ENCODE measurements around the gene BMP8B.

The BMP8B gene

GRCh38 chr1:39735731-39736130, 52.9 kb downstream of the BMP8B start:
- no peak overlapping the region for H3K4me3 ChIP-seq (ENCODE audit: low read depth, low read length)
- in situ Hi-C loops (cut with HindIII; ENCODE audit: low sequenced_read_pairs), result no loop called here
- DNase-seq (ENCODE audit: low read depth, low spot score), result no peak
- TF ChIP-seq CTCF (IDR thresholded peaks at IDR 0.05; ENCODE audit: low read depth, low read length), result no peak

GRCh38 chr1:39733161-39733560, 55.5 kb downstream of the BMP8B start:
- in situ Hi-C loops (cut with HindIII; ENCODE audit: low sequenced_read_pairs), result no loop called here
- H3K4me3 ChIP-seq (ENCODE audit: low read depth, low read length), result no peak overlapping the region
- no peak for TF ChIP-seq CTCF (IDR thresholded peaks at IDR 0.05; ENCODE audit: low read depth, low read length)
- peak; percentile 12 for DNase-seq (ENCODE audit: low read depth, low spot score)

- no peak for TF ChIP-seq CTCF (IDR thresholded peaks at IDR 0.05; ENCODE audit: low read depth, low read length)
- in situ Hi-C loops (cut with HindIII; ENCODE audit: low sequenced_read_pairs), result no loop called here
- no peak for DNase-seq (ENCODE audit: low read depth, low spot score)
- H3K4me3 ChIP-seq (ENCODE audit: low read depth, low read length), result no peak overlapping the region
Measured at GRCh38 chr1:39732730-39733129, 55.9 kb downstream of the BMP8B start.

GRCh38 chr1:39729842-39730241, 58.8 kb downstream of the BMP8B start:
- in situ Hi-C loops (cut with HindIII; ENCODE audit: low sequenced_read_pairs), result no loop called here
- TF ChIP-seq CTCF (IDR thresholded peaks at IDR 0.05; ENCODE audit: low read depth, low read length), result no peak
- H3K4me3 ChIP-seq (ENCODE audit: low read depth, low read length), result no peak overlapping the region
- DNase-seq (ENCODE audit: low read depth, low spot score), result no peak

- DNase-seq (ENCODE audit: low read depth, low spot score), result no peak
- in situ Hi-C loops (cut with HindIII; ENCODE audit: low sequenced_read_pairs), result no loop called here
- H3K4me3 ChIP-seq (ENCODE audit: low read depth, low read length), result no peak overlapping the region
- no peak for TF ChIP-seq CTCF (IDR thresholded peaks at IDR 0.05; ENCODE audit: low read depth, low read length)
Measured at GRCh38 chr1:39729030-39729429, 59.6 kb downstream of the BMP8B start.

GRCh38 chr1:39727932-39728317, 60.7 kb downstream of the BMP8B start:
- DNase-seq (ENCODE audit: low read depth, low spot score), result no peak
- H3K4me3 ChIP-seq (ENCODE audit: low read depth, low read length), result no peak overlapping the region
- TF ChIP-seq CTCF (IDR thresholded peaks at IDR 0.05; ENCODE audit: low read depth, low read length), result no peak
- in situ Hi-C loops (cut with HindIII; ENCODE audit: low sequenced_read_pairs), result no loop called here
